NCI-H748 (cell line): ENCODE results near the gene UBR4.
A peak's percentile ranks its signal among the peaks of the same experiment; 100 is the strongest.
"Not testable (repeated sequence)": the region's sequence is repeated elsewhere in the genome, so short reads cannot be mapped to it uniquely, and the experiment has no call there.

Experiments
- DNase-seq: peaks from one replicate; lab custom pipeline; 2025; ENCODE audit not compliant: unreplicated experiment; lab: John Stamatoyannopoulos, UW

Gene UBR4

GRCh38 chr1:19191811-19192210 lies 18.3 kb downstream of the UBR4 start:
- DNase-seq = no peak

- no peak for DNase-seq
These were observed 19.6 kb downstream of the UBR4 start for GRCh38 chr1:19190468-19190867.

- no peak for DNase-seq
These were observed 20.8 kb downstream of the UBR4 start for GRCh38 chr1:19189270-19189669.

GRCh38 chr1:19187852-19188251 lies 22.2 kb downstream of the UBR4 start:
- DNase-seq = no peak

GRCh38 chr1:19186001-19186400 lies 24.1 kb downstream of the UBR4 start:
- DNase-seq = no peak

- DNase-seq = no peak
These were observed 27.8 kb downstream of the UBR4 start for GRCh38 chr1:19182223-19182622.

GRCh38 chr1:19180265-19180657 lies 29.8 kb downstream of the UBR4 start:
- DNase-seq = not testable (repeated sequence)

GRCh38 chr1:19179597-19180264 lies 30.3 kb downstream of the UBR4 start:
- peak; percentile 2 for DNase-seq

- DNase-seq = no peak
These were observed 31.2 kb downstream of the UBR4 start for GRCh38 chr1:19178734-19179398.

GRCh38 chr1:19177811-19178210 lies 32.3 kb downstream of the UBR4 start:
- DNase-seq = no peak

GRCh38 chr1:19169642-19170041 lies 40.4 kb downstream of the UBR4 start:
- no peak for DNase-seq

GRCh38 chr1:19167140-19167539 lies 42.9 kb downstream of the UBR4 start:
- no peak for DNase-seq

- no peak for DNase-seq
These were observed 44.0 kb downstream of the UBR4 start for GRCh38 chr1:19166066-19166465.

- no peak for DNase-seq
These were observed 44.6 kb downstream of the UBR4 start for GRCh38 chr1:19165501-19165900.

GRCh38 chr1:19164274-19165015 lies 45.6 kb downstream of the UBR4 start:
- no peak for DNase-seq

- no peak for DNase-seq
These were observed 46.8 kb downstream of the UBR4 start for GRCh38 chr1:19163261-19163660.

GRCh38 chr1:19160831-19161230 lies 49.2 kb downstream of the UBR4 start:
- DNase-seq = no peak

- no peak for DNase-seq
These were observed 52.4 kb downstream of the UBR4 start for GRCh38 chr1:19157653-19158052.

GRCh38 chr1:19156676-19157075 lies 53.4 kb downstream of the UBR4 start:
- DNase-seq = no peak

GRCh38 chr1:19154876-19155275 lies 55.2 kb downstream of the UBR4 start:
- DNase-seq = peak; percentile 91

- no peak for DNase-seq
These were observed 56.9 kb downstream of the UBR4 start for GRCh38 chr1:19153169-19153568.

GRCh38 chr1:19151537-19151936 lies 58.5 kb downstream of the UBR4 start:
- no peak for DNase-seq
